HG02759 (cell line): ENCODE data around the gene UBE2G1.
"Not testable (repeated sequence)": the region's sequence is repeated elsewhere in the genome, so short reads cannot be mapped to it uniquely, and the experiment has no call there.

Source experiments
- ATAC-seq: cut with Tn5 transposase; IDR thresholded peaks from one replicate; pipeline ENCODE4 v1.9.1; 2021; ENCODE audit warnings: mild to moderate bottlenecking, moderate library complexity; ENCODE audit not compliant: unreplicated experiment

Gene UBE2G1

GRCh38 chr17:4255271-4255670 lies 111.2 kb downstream of the UBE2G1 start:
- not testable (repeated sequence) for ATAC-seq

DNA sequence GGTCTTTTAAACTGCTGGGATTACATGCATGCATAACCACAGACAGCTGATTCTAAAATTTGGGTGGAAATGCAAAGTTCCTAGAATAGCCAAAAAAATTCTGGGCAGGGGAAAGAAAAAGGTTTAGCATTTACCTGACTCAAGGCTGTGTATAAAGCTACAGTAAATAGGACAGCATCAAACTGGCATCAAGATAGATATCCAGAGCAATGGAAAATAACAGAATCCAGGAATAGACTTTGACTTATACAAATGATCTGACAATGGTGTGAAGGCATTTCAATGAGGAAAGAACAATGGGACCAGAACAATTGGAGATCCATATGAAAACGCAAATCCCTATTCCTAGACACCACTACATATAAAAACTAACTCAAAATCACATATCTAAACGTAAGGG lies 115.6 kb downstream of the UBE2G1 start:
- no peak for ATAC-seq

DNA sequence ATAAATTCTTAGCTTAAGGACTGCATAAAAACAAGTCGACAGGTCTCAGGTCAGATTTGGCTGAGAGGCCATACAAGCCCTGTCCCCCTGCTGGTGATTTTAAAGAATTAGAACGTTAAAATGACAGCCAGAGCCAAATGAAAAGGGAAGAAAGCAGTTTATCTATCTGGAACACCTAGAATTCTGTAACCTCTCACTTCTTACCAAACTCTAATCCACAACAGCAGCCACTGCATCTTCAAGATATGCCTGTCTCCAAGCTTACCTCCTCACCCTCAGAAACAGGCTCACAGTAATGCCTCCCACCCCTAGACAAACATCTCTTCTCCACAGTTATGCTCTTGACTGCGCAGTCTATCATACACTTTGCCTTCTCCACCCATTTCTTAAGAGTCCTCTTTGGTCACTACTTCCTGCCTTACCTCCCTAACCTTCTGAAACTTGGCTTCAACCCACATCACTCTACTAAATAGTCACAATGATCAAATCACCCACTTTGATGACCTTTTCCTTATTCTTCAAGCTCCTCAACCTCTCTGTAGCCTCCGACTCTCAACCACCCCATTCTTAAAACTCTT lies 116.9 kb downstream of the UBE2G1 start:
- no peak for ATAC-seq

- no peak for ATAC-seq
These were observed 117.8 kb downstream of the UBE2G1 start for GRCh38 chr17:4248504-4249277.

- no peak for ATAC-seq
These were observed 118.5 kb downstream of the UBE2G1 start for GRCh38 chr17:4247971-4248388.

DNA sequence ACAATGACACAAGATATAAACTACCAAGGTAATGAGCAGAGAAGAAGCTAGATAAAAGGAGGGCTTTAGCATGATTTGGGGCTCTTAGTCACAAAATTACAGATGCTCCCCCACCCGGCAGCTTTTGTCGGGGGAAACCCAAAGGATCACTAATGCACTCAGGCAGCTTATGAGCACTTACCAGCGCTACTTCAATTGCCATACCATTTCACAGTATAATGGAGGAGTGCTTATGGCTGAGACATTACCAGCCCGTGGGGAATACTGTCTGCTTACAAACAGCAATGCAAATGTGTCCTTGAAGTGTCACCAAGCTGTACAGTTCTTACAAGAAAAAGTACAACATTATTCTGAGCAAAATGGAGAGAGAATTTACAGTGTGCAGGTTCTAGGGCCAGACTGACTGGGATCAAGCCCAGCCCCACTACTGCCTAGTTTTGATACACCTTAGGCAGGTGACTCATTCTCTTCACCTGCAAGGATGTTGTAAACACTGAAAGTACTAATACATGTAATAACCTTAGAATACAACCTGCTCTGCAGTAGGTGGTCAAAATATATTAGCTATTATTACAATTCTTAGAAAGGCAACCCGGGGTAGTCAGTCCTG lies 119.0 kb downstream of the UBE2G1 start:
- no peak for ATAC-seq

DNA sequence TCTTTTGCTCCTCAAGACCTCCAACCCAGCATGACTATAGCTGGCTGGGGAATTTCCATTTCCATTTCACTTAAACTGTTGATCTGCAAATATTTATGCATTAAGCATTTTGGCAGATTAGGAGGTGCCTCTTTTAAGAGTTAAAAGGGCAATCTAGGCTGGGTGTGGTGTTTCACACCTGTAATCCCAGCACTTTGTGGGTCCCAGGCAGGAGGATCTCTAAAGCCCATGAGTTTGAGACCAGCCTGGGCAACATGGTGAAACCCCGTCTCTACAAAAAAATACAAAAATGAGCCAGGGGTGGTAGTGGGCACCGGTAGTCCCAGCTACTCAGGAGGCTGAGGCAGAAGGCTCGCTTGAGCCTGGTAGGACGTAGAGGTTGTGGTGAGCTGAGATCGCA lies 119.8 kb downstream of the UBE2G1 start:
- ATAC-seq: no peak

- ATAC-seq: no peak
These were observed 124.9 kb downstream of the UBE2G1 start for GRCh38 chr17:4241535-4241934.

GRCh38 chr17:4236456-4236855 lies 130.0 kb downstream of the UBE2G1 start:
- ATAC-seq: no peak

DNA sequence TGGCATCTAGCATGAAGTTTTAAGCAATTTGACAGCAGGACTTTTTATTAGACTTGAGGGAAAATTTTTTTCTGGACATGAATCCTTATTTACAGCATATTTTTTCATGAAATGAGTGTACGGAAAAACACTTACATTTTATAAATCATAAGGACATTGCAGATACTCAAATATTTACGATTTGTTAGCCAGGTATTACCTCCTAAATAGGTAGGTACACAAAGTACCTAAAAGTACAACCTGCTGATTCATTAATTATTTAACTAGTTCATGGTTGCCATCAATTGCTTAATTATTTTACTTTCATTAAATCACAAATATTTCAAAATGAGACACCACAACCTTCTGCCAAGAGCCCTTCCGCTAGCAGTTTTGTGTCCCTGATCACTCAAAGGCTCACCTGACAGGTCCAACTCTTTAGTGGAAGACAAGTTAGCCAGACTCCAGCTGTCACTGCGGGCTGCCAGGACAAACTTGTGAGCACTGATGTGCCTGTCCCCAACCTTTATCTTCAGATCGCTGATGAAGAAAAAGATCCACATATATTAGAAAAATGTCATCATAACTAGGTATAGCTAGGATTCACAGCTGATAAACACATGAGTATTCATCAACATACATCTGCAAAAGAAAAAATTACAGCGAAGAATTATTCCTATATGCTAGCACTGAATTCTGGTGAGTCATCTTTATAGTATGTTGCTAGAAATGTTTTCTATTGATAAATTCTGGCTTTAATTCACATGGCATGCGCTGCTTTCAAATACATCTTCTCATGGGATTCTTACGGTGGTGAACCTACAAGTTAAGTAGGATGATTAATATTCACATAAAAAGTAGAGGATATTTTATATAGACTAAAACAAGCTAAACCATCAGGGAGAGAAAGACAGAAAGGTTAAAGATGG lies 130.8 kb downstream of the UBE2G1 start:
- ATAC-seq: no peak

GRCh38 chr17:4234401-4234800 lies 132.1 kb downstream of the UBE2G1 start:
- ATAC-seq: no peak

GRCh38 chr17:4233668-4234258 lies 132.7 kb downstream of the UBE2G1 start:
- no peak for ATAC-seq

DNA sequence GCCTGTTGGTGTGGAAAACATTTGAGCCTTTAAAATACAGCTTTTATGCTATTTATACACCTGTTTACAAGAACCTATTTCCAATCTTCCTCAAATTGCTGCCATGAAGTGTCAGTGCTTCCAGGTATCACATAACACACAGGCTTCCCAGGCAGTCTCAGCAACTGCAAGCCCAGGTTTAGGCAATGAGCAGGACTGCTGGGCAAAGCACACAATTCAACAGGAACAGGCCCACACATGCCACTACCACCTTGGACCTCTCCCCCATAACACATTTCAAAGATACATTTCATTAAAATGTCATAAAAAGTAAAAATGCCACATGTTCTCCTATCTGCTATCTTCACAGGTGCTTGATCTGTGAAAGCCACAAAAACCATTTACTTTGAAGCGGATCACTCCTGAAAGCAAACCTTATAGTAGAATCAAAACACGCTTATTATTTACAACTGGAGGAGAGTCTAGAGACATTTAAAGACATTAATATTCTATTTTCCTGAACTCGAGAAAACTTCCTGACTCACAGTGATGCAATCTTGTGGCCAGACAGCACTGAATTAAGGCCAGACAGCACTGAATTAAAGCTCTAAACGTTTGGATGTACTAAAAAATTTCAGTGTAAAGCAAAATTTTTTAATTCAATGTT lies 134.2 kb downstream of the UBE2G1 start:
- no peak for ATAC-seq

GRCh38 chr17:4229627-4230541 lies 136.6 kb downstream of the UBE2G1 start:
- no peak for ATAC-seq

- ATAC-seq: no peak
These were observed 144.4 kb downstream of the UBE2G1 start for GRCh38 chr17:4221899-4222659.

GRCh38 chr17:4221163-4221562 lies 145.3 kb downstream of the UBE2G1 start:
- no peak for ATAC-seq

DNA sequence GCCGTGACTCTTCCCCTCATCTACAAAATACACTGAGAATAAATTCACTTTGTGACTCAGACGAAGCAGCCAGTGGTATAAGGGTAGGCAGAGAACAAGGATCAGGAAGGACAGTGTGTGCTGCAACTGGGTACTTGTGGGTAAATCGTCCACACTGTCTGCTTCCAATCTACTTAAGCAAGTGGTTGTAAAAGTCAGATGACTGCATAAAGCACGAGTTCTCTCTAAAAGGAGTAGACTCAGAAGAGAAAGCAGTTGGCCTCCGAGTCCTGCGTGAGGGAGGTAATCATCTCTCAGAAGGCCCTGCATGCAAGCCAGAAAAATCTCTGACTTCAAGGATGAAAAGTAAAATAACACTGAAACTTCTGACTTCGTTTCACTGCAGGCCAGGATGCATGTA lies 145.8 kb downstream of the UBE2G1 start:
- no peak for ATAC-seq
